AG04450 (cell line): ENCODE results near the gene PCDHA12. TPM values are rescaled to one million over a fixed set of nuclear protein-coding genes. Genes with fewer than 3 reads are reported as not detected.

Experiments
- CTCF ChIA-PET: fragments of 300-600, 350-600 bp; formaldehyde crosslinking; extraction: SDS; loops from one replicate; lab custom pipeline; 2022; ENCODE audit warnings: antibody characterized with exemption, inconsistent platforms; lab: Charles Lee
- POLR2A ChIA-PET: fragments of 350-600 bp; formaldehyde crosslinking; extraction: SDS; loops from one replicate; lab custom pipeline; 2021; ENCODE audit warnings: antibody characterized with exemption, inconsistent platforms; lab: Yijun Ruan, JAX
- DNase-seq: peaks from one replicate; pipeline ENCODE4 v3.0.0-alpha.2; 2011; ENCODE audit warnings: low read depth, low spot score
- H3K27ac ChIP-seq: one replicate; pipeline ENCODE4 v1.5.1; 2012; ENCODE audit warnings: low read depth, low read length, control low read depth
- H3K27me3 ChIP-seq: one replicate; pipeline ENCODE4 v1.6.0; 2012; ENCODE audit warnings: low read length; ENCODE audit not compliant: control insufficient read depth, insufficient read depth
- H3K4me3 ChIP-seq: 2 replicates; pipeline ENCODE4 v1.5.1; 2011; ENCODE audit warnings: mild to moderate bottlenecking, low read depth, low read length, control low read depth
- H3K9me3 ChIP-seq: 2 replicates; pipeline ENCODE4 v1.5.1; 2012; ENCODE audit warnings: low read length; ENCODE audit not compliant: control insufficient read depth, insufficient read depth
- CTCF ChIP-seq: IDR thresholded peaks from 2 replicates; pipeline ENCODE4 v1.5.1; 2011; ENCODE audit warnings: low read depth, low read length, control low read depth, inconsistent platforms
- polyA plus RNA-seq: library from polyadenylated mRNA; depleted of rRNA; stranded (reverse); fragments of >200 nt; gene quantifications from 2 replicates; pipeline ENCODE4 v1.2.3, GENCODE V29; 2011; rRNA removed

The PCDHA12 gene
- polyA plus RNA-seq, 1 experiment, result not detected

GRCh38 chr5:140925806-140926442 is 50.8 kb downstream of the PCDHA12 start, which contains the start of gene PCDHAC1:
PCDHAC1 (plus strand) TSS chr5:140926299; CDS start chr5:140926893, 594 bp downstream.
- no peak within 1 kb of the TSS for H3K27ac ChIP-seq
- TF ChIP-seq CTCF, result no peak
- no peaks in the 10 kb centered on the region for H3K27me3 ChIP-seq
- ChIA-PET CTCF (no interaction called here), POLR2A (no interaction called here)
- no peak for DNase-seq
- peaks cover 26% of the 10 kb centered on the region for H3K9me3 ChIP-seq
- peak within 1 kb of the TSS; percentile 18 for H3K4me3 ChIP-seq

GRCh38 chr5:140926443-140927227 is 51.5 kb downstream of the PCDHA12 start:
- CTCF ChIA-PET, result no interaction called here
- no peak for DNase-seq

GRCh38 chr5:140927228-140927573 is 52.1 kb downstream of the PCDHA12 start:
- ChIA-PET CTCF (no interaction called here), POLR2A (no interaction called here)
- Histone ChIP-seq H3K27me3 (no peaks in the 10 kb centered on the region), H3K4me3 (no peak overlapping the region), H3K27ac (no peak overlapping the region), H3K9me3 (peaks cover 26% of the 10 kb centered on the region)
- no peak for TF ChIP-seq CTCF
- no peak for DNase-seq

More at GRCh38 chr5:140926443-140927227, 51.5 kb downstream of the PCDHA12 start:
- Histone ChIP-seq H3K27me3 (no peaks in the 10 kb centered on the region), H3K27ac (no peak overlapping the region), H3K9me3 (peaks cover 26% of the 10 kb centered on the region), H3K4me3 (peak overlapping the region; percentile 18)
- POLR2A ChIA-PET, result no interaction called here
- no peak for TF ChIP-seq CTCF

Other genes starting within 250 kb of the PCDHA12 start
- gene CD14, start 242.1 kb upstream of the PCDHA12 start, polyA plus RNA-seq, result 0.29 and 0.71 TPM in 2 replicates
- gene TMCO6, start 235.9 kb upstream of the PCDHA12 start, polyA plus RNA-seq, result 5.0 and 5.7 TPM in 2 replicates
- 64.0 and 85.6 TPM in 2 replicates for gene NDUFA2, start 227.7 kb upstream of the PCDHA12 start, polyA plus RNA-seq
- gene IK, start 227.5 kb upstream of the PCDHA12 start, polyA plus RNA-seq, result 118 and 136 TPM in 2 replicates
- gene WDR55, start 210.4 kb upstream of the PCDHA12 start, polyA plus RNA-seq, result 13.6 and 14.3 TPM in 2 replicates
- 0.14 and 0.31 TPM in 2 replicates for gene DND1, start 201.7 kb upstream of the PCDHA12 start, polyA plus RNA-seq
- 93.6 and 98.8 TPM in 2 replicates for gene HARS1, start 183.9 kb upstream of the PCDHA12 start, polyA plus RNA-seq
- 39.9 and 48.6 TPM in 2 replicates for gene HARS2, start 183.9 kb upstream of the PCDHA12 start, polyA plus RNA-seq
- 66.6 and 82.8 TPM in 2 replicates for gene ZMAT2, start 174.9 kb upstream of the PCDHA12 start, polyA plus RNA-seq
- 0.06 and 0.09 TPM in 2 replicates for gene PCDHA1, start 89.2 kb upstream of the PCDHA12 start, polyA plus RNA-seq
- gene PCDHA2, start 80.5 kb upstream of the PCDHA12 start, polyA plus RNA-seq, result 0.05 and 0.07 TPM in 2 replicates
- gene PCDHA3, start 74.3 kb upstream of the PCDHA12 start, polyA plus RNA-seq, result 0.20 and 0.27 TPM in 2 replicates
- gene PCDHA4, start 68.2 kb upstream of the PCDHA12 start, polyA plus RNA-seq, result not detected in 2 replicates
- gene PCDHA5, start 53.7 kb upstream of the PCDHA12 start, polyA plus RNA-seq, result 0.02 TPM in 1 of 2 replicates, not detected in the other
- 0.02 and 0.09 TPM in 2 replicates for gene PCDHA6, start 47.3 kb upstream of the PCDHA12 start, polyA plus RNA-seq
- gene PCDHA7, start 41.0 kb upstream of the PCDHA12 start, polyA plus RNA-seq, result 0.09 and 0.14 TPM in 2 replicates
- 0.01 TPM in 1 of 2 replicates, not detected in the other for gene PCDHA8, start 34.1 kb upstream of the PCDHA12 start, polyA plus RNA-seq
- gene PCDHA9, start 26.9 kb upstream of the PCDHA12 start, polyA plus RNA-seq, result 0.02 TPM in 1 of 2 replicates, not detected in the other
- gene PCDHA10, start 19.4 kb upstream of the PCDHA12 start, polyA plus RNA-seq, result 0.01 and 0.02 TPM in 2 replicates
- gene PCDHA11, start 6.4 kb upstream of the PCDHA12 start, polyA plus RNA-seq, result not detected in 2 replicates
- not detected in 2 replicates for gene PCDHA13, start 6.8 kb downstream of the PCDHA12 start, polyA plus RNA-seq
- 0.02 and 0.04 TPM in 2 replicates for gene PCDHAC1, start 51.0 kb downstream of the PCDHA12 start, polyA plus RNA-seq
- not detected in 2 replicates for gene PCDHAC2, start 91.2 kb downstream of the PCDHA12 start, polyA plus RNA-seq
- gene PCDHB1, start 176.1 kb downstream of the PCDHA12 start, polyA plus RNA-seq, result not detected in 2 replicates
- 0.86 and 1.1 TPM in 2 replicates for gene PCDHB2, start 219.3 kb downstream of the PCDHA12 start, polyA plus RNA-seq
- gene PCDHB3, start 225.2 kb downstream of the PCDHA12 start, polyA plus RNA-seq, result 0.12 and 0.15 TPM in 2 replicates
- 0.04 and 0.06 TPM in 2 replicates for gene PCDHB4, start 246.5 kb downstream of the PCDHA12 start, polyA plus RNA-seq